Measurements from ENCODE around the gene OR7G3.

OR7G3 gene

GRCh38 chr19:9126900-9127405, at the start of gene OR7G3:
Gene OR7G3 (minus strand): TSS chr19:9126950. CDS start chr19:9126950, 0 bp downstream.
- DNase-seq, result no peak

GRCh38 chr19:9175326-9175725, 48.6 kb upstream of the OR7G3 start:
- no peak for DNase-seq

GRCh38 chr19:9171393-9171991, 44.7 kb upstream of the OR7G3 start:
- no peak for DNase-seq

- DNase-seq, result no peak
These were observed 40.1 kb upstream of the OR7G3 start for GRCh38 chr19:9166846-9167245.

GRCh38 chr19:9165261-9165660, 38.5 kb upstream of the OR7G3 start:
- DNase-seq, result no peak

GRCh38 chr19:9161427-9161826, 34.7 kb upstream of the OR7G3 start:
- DNase-seq, result no peak

GRCh38 chr19:9159891-9160290, 33.1 kb upstream of the OR7G3 start:
- DNase-seq, result no peak

GRCh38 chr19:9156304-9156703, 29.6 kb upstream of the OR7G3 start:
- DNase-seq, result no peak

GRCh38 chr19:9155591-9155990, 28.8 kb upstream of the OR7G3 start:
- no peak for DNase-seq

GRCh38 chr19:9151367-9151766, 24.6 kb upstream of the OR7G3 start:
- DNase-seq, result no peak

- no peak for DNase-seq
These were observed 23.9 kb upstream of the OR7G3 start for GRCh38 chr19:9150650-9151049.

GRCh38 chr19:9149997-9150396, 23.2 kb upstream of the OR7G3 start:
- DNase-seq, result no peak

- DNase-seq, result no peak
These were observed 21.9 kb upstream of the OR7G3 start for GRCh38 chr19:9148697-9149096.

- no peak for DNase-seq
These were observed 20.1 kb upstream of the OR7G3 start for GRCh38 chr19:9146882-9147281.

- DNase-seq, result no peak
These were observed 18.2 kb upstream of the OR7G3 start for GRCh38 chr19:9144920-9145319.

GRCh38 chr19:9140159-9140874, 13.6 kb upstream of the OR7G3 start, which contains the start of gene ZNF317:
Gene ZNF317 (plus strand): TSS chr19:9140397. CDS start chr19:9156017, 15,620 bp downstream.
- DNase-seq, result peak; percentile 35 to 95 (median 80)

GRCh38 chr19:9139609-9140158, 12.9 kb upstream of the OR7G3 start:
- no peak for DNase-seq

- no peak for DNase-seq
These were observed 5.7 kb upstream of the OR7G3 start for GRCh38 chr19:9132422-9132821.

- no peak for DNase-seq
These were observed 4.2 kb upstream of the OR7G3 start for GRCh38 chr19:9130965-9131364.

- no peak for DNase-seq
These were observed 1.4 kb upstream of the OR7G3 start for GRCh38 chr19:9128171-9128570.

- no peak for DNase-seq
These were observed 10.2 kb downstream of the OR7G3 start for GRCh38 chr19:9116547-9116946.

GRCh38 chr19:9115307-9115813, 11.4 kb downstream of the OR7G3 start, which contains the start of gene OR7G1:
Gene OR7G1 (minus strand): TSS chr19:9115763. CDS start chr19:9115763, 0 bp downstream.
- no peak for DNase-seq
